CD4-positive, alpha-beta memory T cell (primary cell): Measurements from ENCODE around the gene UTP25. TPM values are rescaled to one million over a fixed set of nuclear protein-coding genes. Genes with fewer than 3 reads are reported as not detected.

Source experiments
- CTCF ChIA-PET: fragments of 350-600 bp; sonication (Branson Sonifier 250); formaldehyde crosslinking; loops from one replicate; lab custom pipeline; 2021; ENCODE audit warnings: inconsistent platforms; ENCODE audit not compliant: partially characterized antibody; lab: Charles Lee
- POLR2A ChIA-PET: fragments of 350-600 bp; sonication (Branson Sonifier 250); formaldehyde crosslinking; loops from one replicate; lab custom pipeline; 2021; ENCODE audit not compliant: partially characterized antibody; lab: Charles Lee
- DNase-seq, 5 donors: peaks; one replicate each; pipeline versions ENCODE4 v3.0.0 to v3.0.0-alpha.2; 2020 to 2022; ENCODE audit warnings: mixed read lengths in 1 of 5
- H3K27ac ChIP-seq: one replicate; pipeline ENCODE4 v1.7.0; 2013; ENCODE audit warnings: low read depth, low read length
- H3K27me3 ChIP-seq: 2 replicates; pipeline ENCODE4 v1.7.0; 2013; ENCODE audit warnings: mild to moderate bottlenecking, low read length, moderate library complexity; ENCODE audit not compliant: insufficient read depth
- H3K36me3 ChIP-seq: 2 replicates; pipeline ENCODE4 v1.7.0; 2013; ENCODE audit warnings: mild to moderate bottlenecking, low read length, moderate library complexity; ENCODE audit not compliant: insufficient read depth
- H3K4me1 ChIP-seq: 2 replicates; pipeline ENCODE4 v1.7.0; 2013; ENCODE audit warnings: mild to moderate bottlenecking, low read length, moderate library complexity; ENCODE audit not compliant: insufficient read depth
- H3K4me3 ChIP-seq, 2 donors: one replicate each; pipeline ENCODE4 v1.7.0; 2013; ENCODE audit warnings: low read length in 2 of 2, mild to moderate bottlenecking in 1 of 2
- H3K9me3 ChIP-seq, 2 donors: one replicate each; pipeline ENCODE4 v1.7.0; 2013; ENCODE audit warnings: low read length in 2 of 2, control low read depth in 1 of 2; ENCODE audit not compliant: control insufficient read depth in 1 of 2
- H3K27ac Mint-ChIP-seq, 7 donors: one replicate each; pipeline ENCODE4 v1.8.0; 2020 to 2021; ENCODE audit warnings: mixed read lengths in 7 of 7, mild to moderate bottlenecking in 6 of 7, inconsistent platforms in 3 of 7, moderate library complexity in 3 of 7
- H3K27me3 Mint-ChIP-seq, 2 donors: one replicate each; pipeline ENCODE4 v1.8.0; 2020 to 2021; ENCODE audit warnings: mixed read lengths in 2 of 2
- H3K36me3 Mint-ChIP-seq, 2 donors: one replicate each; pipeline ENCODE4 v1.8.0; 2020 to 2021; ENCODE audit warnings: mixed read lengths in 2 of 2, inconsistent platforms in 1 of 2, mild to moderate bottlenecking in 1 of 2
- H3K4me1 Mint-ChIP-seq, 4 donors: one replicate each; pipeline ENCODE4 v1.8.0; 2020 to 2021; ENCODE audit warnings: mixed read lengths in 4 of 4, mild to moderate bottlenecking in 1 of 4
- H3K4me3 Mint-ChIP-seq, 8 donors: one replicate each; pipeline ENCODE4 v1.8.0; 2020 to 2021; ENCODE audit warnings: mixed read lengths in 8 of 8, mild to moderate bottlenecking in 7 of 8, moderate library complexity in 6 of 8, inconsistent platforms in 3 of 8
- H3K9me3 Mint-ChIP-seq, 8 donors: one replicate each; pipeline ENCODE4 v1.8.0; 2020 to 2021; ENCODE audit warnings: mixed read lengths in 8 of 8, mild to moderate bottlenecking in 5 of 8, inconsistent platforms in 3 of 8, moderate library complexity in 1 of 8
- intact Hi-C: fragments of 100-400 bp; cut with micrococcal nuclease; formaldehyde crosslinking; loops from one replicate; pipeline ENCODE4 v1.15.1; 2023
- polyA plus RNA-seq, 2 donors: library from polyadenylated mRNA; unstranded; fragments of 300-500 nt; fragmentation: Illumina TruSeq; gene quantifications; one replicate each; pipeline ENCODE4 v1.2.3, GENCODE V29; 2021
- total RNA-seq, 2 experiments: library from RNA; stranded (reverse); gene quantifications; one replicate each; pipeline ENCODE4 v1.2.3, GENCODE V29; 2021

UTP25 gene
- total and polyA plus RNA-seq, 4 experiments from 2014 or later: 3.7 to 13.6 (median 9.4) TPM

- intact Hi-C loops: no loop called here
- Histone ChIP-seq H3K4me1 (no peaks in the 10 kb centered on the region), H3K4me3 (no peak overlapping the region), H3K9me3 (no peaks in the 10 kb centered on the region), H3K36me3 (no peaks in the 10 kb centered on the region), H3K27ac (no peak overlapping the region), H3K27me3 (no peaks in the 10 kb centered on the region)
- no peak overlapping the region for H3K4me3 Mint-ChIP-seq
- POLR2A ChIA-PET: no interaction called here
- peaks cover 18 to 35% of the 10 kb centered on the region in 2 donors for H3K27me3 Mint-ChIP-seq
- no peak overlapping the region for H3K27ac Mint-ChIP-seq
- CTCF ChIA-PET: interaction anchor here (1.0 kb wide), 1 partner anchor 10 kb away, joined by 5 read pairs; no protein-coding TSS in a partner anchor
- DNase-seq: no peak
- peaks cover 0 to 21% (median 17%) of the 10 kb centered on the region in 8 donors for H3K9me3 Mint-ChIP-seq
- peaks cover 0 to 4% of the 10 kb centered on the region in 2 donors for H3K36me3 Mint-ChIP-seq
- no peaks in the 10 kb centered on the region for H3K4me1 Mint-ChIP-seq
Observed at GRCh38 chr1:209870151-209870831, 42.5 kb downstream of the UTP25 start.

- POLR2A ChIA-PET: no interaction called here
- CTCF ChIA-PET: interaction anchor here (1.0 kb wide), 1 partner anchor 11 kb away, joined by 5 read pairs; no protein-coding TSS in a partner anchor
- H3K27me3 Mint-ChIP-seq: peaks cover 18 to 37% of the 10 kb centered on the region in 2 donors
Observed at GRCh38 chr1:209871006-209871405, 43.2 kb downstream of the UTP25 start.

GRCh38 chr1:209871430-209871829 is 43.7 kb downstream of the UTP25 start:
- CTCF ChIA-PET: no interaction called here
- H3K27me3 Mint-ChIP-seq: peaks cover 18 to 38% of the 10 kb centered on the region in 2 donors

More at GRCh38 chr1:209871006-209871405, 43.2 kb downstream of the UTP25 start:
- Histone ChIP-seq H3K9me3 (no peaks in the 10 kb centered on the region), H3K4me3 (no peak overlapping the region), H3K4me1 (no peaks in the 10 kb centered on the region), H3K27me3 (no peaks in the 10 kb centered on the region), H3K27ac (no peak overlapping the region), H3K36me3 (no peaks in the 10 kb centered on the region)
- no peak for DNase-seq
- H3K9me3 Mint-ChIP-seq: peaks cover 0 to 20% (median 17%) of the 10 kb centered on the region in 8 donors
- H3K4me3 Mint-ChIP-seq: no peak overlapping the region
- no peak overlapping the region for H3K27ac Mint-ChIP-seq
- no peaks in the 10 kb centered on the region for H3K4me1 Mint-ChIP-seq
- intact Hi-C loops: no loop called here
- peaks cover 0 to 4% of the 10 kb centered on the region in 2 donors for H3K36me3 Mint-ChIP-seq

GRCh38 chr1:209873067-209873799 is 45.5 kb downstream of the UTP25 start:
- H3K4me1 ChIP-seq: no peaks in the 10 kb centered on the region
- no peak overlapping the region for H3K27ac ChIP-seq
- H3K36me3 ChIP-seq: no peaks in the 10 kb centered on the region
- no peak for DNase-seq
- H3K9me3 Mint-ChIP-seq: peaks cover 0 to 6% (median 1%) of the 10 kb centered on the region in 8 donors
- H3K4me3 Mint-ChIP-seq: no peak overlapping the region
- intact Hi-C loops: no loop called here
- H3K4me1 Mint-ChIP-seq: peaks cover 0 to 1% (median 0%) of the 10 kb centered on the region in 4 donors
- no peak overlapping the region for H3K4me3 ChIP-seq
- no peak overlapping the region for H3K27ac Mint-ChIP-seq
- ChIA-PET POLR2A (no interaction called here), CTCF (no interaction called here)
- no peaks in the 10 kb centered on the region for H3K9me3 ChIP-seq
- no peaks in the 10 kb centered on the region for H3K27me3 ChIP-seq
- peaks cover 16 to 37% of the 10 kb centered on the region in 2 donors for H3K27me3 Mint-ChIP-seq
- no peaks in the 10 kb centered on the region for H3K36me3 Mint-ChIP-seq

More at GRCh38 chr1:209871430-209871829, 43.7 kb downstream of the UTP25 start:
- Histone ChIP-seq H3K27ac (no peak overlapping the region), H3K4me3 (no peak overlapping the region), H3K9me3 (no peaks in the 10 kb centered on the region), H3K36me3 (no peaks in the 10 kb centered on the region), H3K4me1 (no peaks in the 10 kb centered on the region), H3K27me3 (no peaks in the 10 kb centered on the region)
- intact Hi-C loops: no loop called here
- no peak for DNase-seq
- POLR2A ChIA-PET: no interaction called here
- H3K27ac Mint-ChIP-seq: no peak overlapping the region
- peaks cover 0 to 19% (median 13%) of the 10 kb centered on the region in 8 donors for H3K9me3 Mint-ChIP-seq
- no peaks in the 10 kb centered on the region for H3K4me1 Mint-ChIP-seq
- H3K36me3 Mint-ChIP-seq: peaks cover 0 to 4% of the 10 kb centered on the region in 2 donors
- H3K4me3 Mint-ChIP-seq: no peak overlapping the region

- intact Hi-C loops: no loop called here
- POLR2A ChIA-PET: no interaction called here
- CTCF ChIA-PET: no interaction called here
- H3K27me3 ChIP-seq: no peaks in the 10 kb centered on the region
- no peaks in the 10 kb centered on the region for H3K36me3 Mint-ChIP-seq
- no peak overlapping the region for H3K4me3 Mint-ChIP-seq
- H3K27ac ChIP-seq: no peak overlapping the region
- no peaks in the 10 kb centered on the region for H3K9me3 Mint-ChIP-seq
- H3K9me3 ChIP-seq: no peaks in the 10 kb centered on the region
- no peak overlapping the region for H3K4me3 ChIP-seq
- no peaks in the 10 kb centered on the region for H3K36me3 ChIP-seq
- no peak overlapping the region for H3K27ac Mint-ChIP-seq
- H3K4me1 Mint-ChIP-seq: peaks cover 0 to 1% (median 0%) of the 10 kb centered on the region in 4 donors
- H3K4me1 ChIP-seq: no peaks in the 10 kb centered on the region
- H3K27me3 Mint-ChIP-seq: peaks cover 16 to 37% of the 10 kb centered on the region in 2 donors
- no peak for DNase-seq
Observed at GRCh38 chr1:209875515-209875914, 47.7 kb downstream of the UTP25 start.

- no peak for DNase-seq
- Histone ChIP-seq H3K27ac (no peak overlapping the region), H3K36me3 (no peaks in the 10 kb centered on the region), H3K27me3 (no peaks in the 10 kb centered on the region), H3K4me3 (no peak overlapping the region), H3K4me1 (no peaks in the 10 kb centered on the region), H3K9me3 (no peaks in the 10 kb centered on the region)
- POLR2A ChIA-PET: no interaction called here
- CTCF ChIA-PET: no interaction called here
- Mint-ChIP-seq H3K4me1 (peaks cover 0 to 1% (median 0%) of the 10 kb centered on the region in 4 donors), H3K9me3 (no peaks in the 10 kb centered on the region), H3K36me3 (no peaks in the 10 kb centered on the region), H3K27ac (no peak overlapping the region), H3K27me3 (peaks cover 19 to 36% of the 10 kb centered on the region in 2 donors), H3K4me3 (no peak overlapping the region)
- intact Hi-C loops: no loop called here
Observed at GRCh38 chr1:209876078-209876800, 48.5 kb downstream of the UTP25 start.
